ENCODE results near the gene BTBD2.

GRCh38 chr19:1968279-1969175 is 47.0 kb downstream of the BTBD2 start:
- TF ChIP-seq CTCF (IDR thresholded peaks at IDR 0.05), result no peak
- TF ChIP-seq POLR2A (IDR thresholded peaks at IDR 0.05), result no peak

Data from lower leg skin (tissue), 3 donors.